ENCODE results near the gene CCDC187. TPM values are rescaled to one million over a fixed set of nuclear protein-coding genes. Genes with fewer than 3 reads are reported as not detected.
A peak's percentile ranks its signal among the peaks of the same experiment; 100 is the strongest.

CCDC187 gene
- total RNA-seq, 6 donors from 2014 or later = 0.17 to 22.3 (median 10.0) TPM

GRCh38 chr9:136207616-136208015 is 96.3 kb downstream of the CCDC187 start:
- WGBS, 2 donors = 80 to 87% methylated on average over 7 to 8 of the region's 9 CpGs
- no peaks in the 10 kb centered on the region for H3K9me3 ChIP-seq
- peaks cover 0 to 16% (median 0%) of the 10 kb centered on the region in 4 donors for H3K4me1 ChIP-seq
- peaks cover 4 to 35% (median 18%) of the 10 kb centered on the region in 4 donors for H3K36me3 ChIP-seq
- H3K4me3 ChIP-seq = no peak overlapping the region
- no peak for ATAC-seq (ENCODE audit: low FRiP score in 2 of 2)
- peaks cover 0 to 29% (median 16%) of the 10 kb centered on the region in 4 donors for H3K27me3 ChIP-seq
- no peak for DNase-seq
- H3K27ac ChIP-seq = no peak overlapping the region
- TF ChIP-seq POLR2AphosphoS5 (IDR thresholded peaks at IDR 0.05) = no peak
- TF ChIP-seq EP300 (IDR thresholded peaks at IDR 0.05) = no peak
- no peak for TF ChIP-seq POLR2A (IDR thresholded peaks at IDR 0.05)
- TF ChIP-seq CTCF (IDR thresholded peaks at IDR 0.05) = no peak

- ATAC-seq (ENCODE audit: low FRiP score in 2 of 2) (no peak), DNase-seq (peak in 1 of 2 donors; percentile 28)
- H3K9me3 ChIP-seq = no peaks in the 10 kb centered on the region
- H3K4me1 ChIP-seq = peaks cover 0 to 18% (median 0%) of the 10 kb centered on the region in 4 donors
- no peak overlapping the region for H3K4me3 ChIP-seq
- peaks cover 4 to 27% (median 14%) of the 10 kb centered on the region in 4 donors for H3K36me3 ChIP-seq
- 62 to 67% methylated on average over 11 to 16 of the region's 16 CpGs for WGBS, 2 donors
- TF ChIP-seq POLR2A (IDR thresholded peaks at IDR 0.05) (no peak), EP300 (IDR thresholded peaks at IDR 0.05) (no peak), CTCF (IDR thresholded peaks at IDR 0.05) (no peak), POLR2AphosphoS5 (IDR thresholded peaks at IDR 0.05) (no peak)
- H3K27ac ChIP-seq = no peak overlapping the region
- peaks cover 0 to 38% (median 24%) of the 10 kb centered on the region in 4 donors for H3K27me3 ChIP-seq
Measured at GRCh38 chr9:136206602-136207275, 97.2 kb downstream of the CCDC187 start.

- peak in 1 of 2 donors; percentile 22 for DNase-seq
- no peak overlapping the region for H3K27ac ChIP-seq
- peaks cover 0 to 46% (median 30%) of the 10 kb centered on the region in 4 donors for H3K27me3 ChIP-seq
- TF ChIP-seq POLR2AphosphoS5 (IDR thresholded peaks at IDR 0.05) (no peak), POLR2A (IDR thresholded peaks at IDR 0.05) (no peak), EP300 (IDR thresholded peaks at IDR 0.05) (no peak), CTCF (IDR thresholded peaks at IDR 0.05) (no peak)
- H3K4me1 ChIP-seq = peaks cover 0 to 20% (median 0%) of the 10 kb centered on the region in 4 donors
- H3K4me3 ChIP-seq = no peak overlapping the region
- peaks cover 0 to 17% (median 10%) of the 10 kb centered on the region in 4 donors for H3K36me3 ChIP-seq
- WGBS, 2 donors = 82% methylated on average over 4 of the region's 5 CpGs; no CpG with 5 or more reads in 1 of the 2 donors
- no peak for ATAC-seq (ENCODE audit: low FRiP score in 2 of 2)
- no peaks in the 10 kb centered on the region for H3K9me3 ChIP-seq
Measured at GRCh38 chr9:136205707-136205992, 98.2 kb downstream of the CCDC187 start.

- 15 to 60% methylated on average over 3 to 29 of the region's 70 CpGs for WGBS, 2 donors
- DNase-seq (peak in 1 of 2 donors; percentile 86), ATAC-seq (ENCODE audit: low FRiP score in 2 of 2) (peak in 1 of 2 donors; percentile 43)
- Histone ChIP-seq H3K4me1 (peaks cover 0 to 20% (median 0%) of the 10 kb centered on the region in 4 donors), H3K36me3 (peaks cover 0 to 12% (median 8%) of the 10 kb centered on the region in 4 donors), H3K27me3 (peaks cover 0 to 52% (median 35%) of the 10 kb centered on the region in 4 donors), H3K4me3 (no peak within 1 kb of the TSS), H3K27ac (no peak within 1 kb of the TSS), H3K9me3 (no peaks in the 10 kb centered on the region)
- TF ChIP-seq CTCF (IDR thresholded peaks at IDR 0.05) (no peak), POLR2A (IDR thresholded peaks at IDR 0.05) (no peak)
Measured at GRCh38 chr9:136204838-136205706, 98.8 kb downstream of the CCDC187 start, which contains the start of gene LHX3. LHX3 (minus strand) TSS chr9:136205128; CDS start chr9:136205012, 116 bp downstream.

Data from upper lobe of left lung (tissue), 6 donors.